Breast epithelium (tissue), 3 donors: ENCODE data around the gene SOCS3.

Experiments
- POLR2A ChIP-seq: fragments of 450-650 bp; IDR thresholded peaks from one replicate; pipeline ENCODE4 v1.6.1; 2016; ENCODE audit warnings: antibody characterized with exemption, mild to moderate bottlenecking, moderate library complexity
- POLR2AphosphoS5 ChIP-seq, 3 donors: sonication (generic); formaldehyde crosslinking; IDR thresholded peaks; one replicate each; pipeline ENCODE4 v1.6.1; 2017; ENCODE audit warnings: antibody characterized with exemption in 3 of 3
- TF ChIP-seq, protein P1 (sequence below), 3 donors: fragments of 450-650 bp; IDR thresholded peaks; one replicate each; pipeline ENCODE4 v1.5.1; 2016 to 2017; ENCODE audit warnings: antibody characterized with exemption in 3 of 3, mild to moderate bottlenecking in 3 of 3, moderate library complexity in 3 of 3

- TF ChIP-seq, protein P1, sequence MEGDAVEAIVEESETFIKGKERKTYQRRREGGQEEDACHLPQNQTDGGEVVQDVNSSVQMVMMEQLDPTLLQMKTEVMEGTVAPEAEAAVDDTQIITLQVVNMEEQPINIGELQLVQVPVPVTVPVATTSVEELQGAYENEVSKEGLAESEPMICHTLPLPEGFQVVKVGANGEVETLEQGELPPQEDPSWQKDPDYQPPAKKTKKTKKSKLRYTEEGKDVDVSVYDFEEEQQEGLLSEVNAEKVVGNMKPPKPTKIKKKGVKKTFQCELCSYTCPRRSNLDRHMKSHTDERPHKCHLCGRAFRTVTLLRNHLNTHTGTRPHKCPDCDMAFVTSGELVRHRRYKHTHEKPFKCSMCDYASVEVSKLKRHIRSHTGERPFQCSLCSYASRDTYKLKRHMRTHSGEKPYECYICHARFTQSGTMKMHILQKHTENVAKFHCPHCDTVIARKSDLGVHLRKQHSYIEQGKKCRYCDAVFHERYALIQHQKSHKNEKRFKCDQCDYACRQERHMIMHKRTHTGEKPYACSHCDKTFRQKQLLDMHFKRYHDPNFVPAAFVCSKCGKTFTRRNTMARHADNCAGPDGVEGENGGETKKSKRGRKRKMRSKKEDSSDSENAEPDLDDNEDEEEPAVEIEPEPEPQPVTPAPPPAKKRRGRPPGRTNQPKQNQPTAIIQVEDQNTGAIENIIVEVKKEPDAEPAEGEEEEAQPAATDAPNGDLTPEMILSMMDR (IDR thresholded peaks at IDR 0.05) = no peak
- no peak for TF ChIP-seq POLR2A
- TF ChIP-seq POLR2AphosphoS5 (IDR thresholded peaks at IDR 0.05) = no peak
Measured at GRCh38 chr17:78403822-78404221, 43.9 kb upstream of the SOCS3 start.
